Loucy (cell line): ENCODE data around the gene INPPL1.

Experiments used
- H2AFZ ChIP-seq: fragments of 200-600 bp; sonication (generic); 2 replicates; pipeline ENCODE4 v1.6.0; 2016; ENCODE audit warnings: antibody characterized with exemption, mild to moderate bottlenecking, low read length, moderate library complexity
- H3F3A ChIP-seq: fragments of 200-600 bp; 2 replicates; pipeline ENCODE4 v1.6.0; 2016; ENCODE audit warnings: antibody characterized with exemption, low read depth, mild to moderate bottlenecking
- H3K27me3 ChIP-seq: fragments of 200-600 bp; sonication (generic); 2 replicates; pipeline ENCODE4 v1.6.1; 2014; ENCODE audit warnings: low read length, mild to moderate bottlenecking; ENCODE audit not compliant: insufficient read depth, poor library complexity, severe bottlenecking
- H3K36me3 ChIP-seq: fragments of 200-600 bp; sonication (generic); 2 replicates; pipeline ENCODE4 v1.6.1; 2016; ENCODE audit warnings: low read length; ENCODE audit not compliant: insufficient read depth
- H3K4me1 ChIP-seq: fragments of 200-600 bp; sonication (generic); 2 replicates; pipeline ENCODE4 v1.5.1; 2014; ENCODE audit warnings: low read length, mild to moderate bottlenecking; ENCODE audit not compliant: insufficient read depth, poor library complexity, severe bottlenecking
- H3K4me2 ChIP-seq: fragments of 200-600 bp; sonication (generic); 2 replicates; pipeline ENCODE4 v1.6.0; 2014; ENCODE audit warnings: antibody characterized with exemption, low read length, low read depth, mild to moderate bottlenecking; ENCODE audit not compliant: poor library complexity, severe bottlenecking
- H3K4me3 ChIP-seq: fragments of 200-600 bp; sonication (generic); 2 replicates; pipeline ENCODE4 v1.5.1; 2014; ENCODE audit warnings: low read length, mild to moderate bottlenecking, mixed read lengths; ENCODE audit not compliant: poor library complexity, severe bottlenecking
- H3K79me2 ChIP-seq: fragments of 200-600 bp; sonication (generic); 2 replicates; pipeline ENCODE4 v1.6.1; 2014; ENCODE audit warnings: low read length; ENCODE audit not compliant: insufficient read depth
- H3K9ac ChIP-seq: fragments of 200-600 bp; sonication (generic); 2 replicates; pipeline ENCODE4 v1.6.0; 2014; ENCODE audit warnings: mild to moderate bottlenecking, low read depth, low read length, moderate library complexity; ENCODE audit not compliant: poor library complexity, severe bottlenecking
- H3K9me2 ChIP-seq: fragments of 200-600 bp; sonication (generic); replicated peaks from 2 replicates; pipeline ENCODE4 v1.6.1; 2016; ENCODE audit warnings: low read depth, low read length, mixed read lengths
- H3K9me3 ChIP-seq: fragments of 200-600 bp; sonication (generic); 2 replicates; pipeline ENCODE4 v1.6.1; 2014; ENCODE audit warnings: mild to moderate bottlenecking, antibody characterized with exemption, low read length, low read depth; ENCODE audit not compliant: insufficient read depth
- H4K20me1 ChIP-seq: fragments of 200-600 bp; sonication (generic); 2 replicates; pipeline ENCODE4 v1.6.0; 2014; ENCODE audit warnings: antibody characterized with exemption, low read length, mild to moderate bottlenecking; ENCODE audit not compliant: insufficient read depth, poor library complexity, severe bottlenecking
- CTCF ChIP-seq: fragments of 200-600 bp; sonication (generic); conservative IDR thresholded peaks from 2 replicates; pipeline ENCODE4 v1.5.1; 2014; ENCODE audit warnings: mild to moderate bottlenecking, antibody characterized with exemption, low read length
- EZH2phosphoT487 ChIP-seq: fragments of 200-600 bp; IDR thresholded peaks from 2 replicates; pipeline ENCODE4 v1.6.1; 2018; ENCODE audit warnings: antibody characterized with exemption, mild to moderate bottlenecking, moderate library complexity, borderline replicate concordance

Gene INPPL1

GRCh38 chr11:72287293-72287692 lies 62.7 kb downstream of the INPPL1 start:
- H3K9ac ChIP-seq, result no peak overlapping the region
- no peaks in the 10 kb centered on the region for H3K79me2 ChIP-seq
- no peaks in the 10 kb centered on the region for H3K9me3 ChIP-seq
- no peaks in the 10 kb centered on the region for H3K27me3 ChIP-seq
- H4K20me1 ChIP-seq, result no peaks in the 10 kb centered on the region
- no peak overlapping the region for H3K4me3 ChIP-seq
- no peaks in the 10 kb centered on the region for H3F3A ChIP-seq
- H2AFZ ChIP-seq, result no peak overlapping the region
- H3K4me2 ChIP-seq, result no peak overlapping the region
- no peaks in the 10 kb centered on the region for H3K9me2 ChIP-seq
- H3K4me1 ChIP-seq, result no peaks in the 10 kb centered on the region
- TF ChIP-seq CTCF (no peak), EZH2phosphoT487 (no peak)
- no peaks in the 10 kb centered on the region; the same call in 1 of the 2 replicates for H3K36me3 ChIP-seq
